Right forelimb (tissue), 1 donor: ENCODE results near the gene FAM120A.

ENCODE experiments used
- DNase-seq: peaks from one replicate; pipeline ENCODE4 v3.0.0-alpha.2; 2018

FAM120A gene

GRCh38 chr9:93565089-93565488 is 113.6 kb downstream of the FAM120A start:
- DNase-seq = no peak

GRCh38 chr9:93566408-93567270 is 115.2 kb downstream of the FAM120A start:
- DNase-seq = peak; percentile 99

- no peak for DNase-seq
Measured at GRCh38 chr9:93567271-93567959, 115.9 kb downstream of the FAM120A start.

- DNase-seq = no peak
Measured at GRCh38 chr9:93568169-93568568, 116.7 kb downstream of the FAM120A start.

GRCh38 chr9:93569621-93570174 is 118.2 kb downstream of the FAM120A start:
- no peak for DNase-seq

GRCh38 chr9:93572221-93572620 is 120.7 kb downstream of the FAM120A start:
- no peak for DNase-seq

- DNase-seq = no peak
Measured at GRCh38 chr9:93572636-93573515, 121.4 kb downstream of the FAM120A start.

- no peak for DNase-seq
Measured at GRCh38 chr9:93573516-93573828, 122.0 kb downstream of the FAM120A start.

GRCh38 chr9:93574091-93574899 is 122.8 kb downstream of the FAM120A start:
- DNase-seq = no peak

GRCh38 chr9:93574900-93575795 is 123.7 kb downstream of the FAM120A start:
- DNase-seq = no peak

GRCh38 chr9:93575796-93576257 is 124.3 kb downstream of the FAM120A start:
- DNase-seq = peak; percentile 71

- DNase-seq = no peak
Measured at GRCh38 chr9:93576258-93577077, 125.0 kb downstream of the FAM120A start, which contains the start of gene PHF2. TSS of gene PHF2 (plus strand) at chr9:93576584. CDS start at chr9:93576774, 190 bp downstream.

- DNase-seq = peak; percentile 67
Measured at GRCh38 chr9:93577078-93577974, 125.8 kb downstream of the FAM120A start.

- DNase-seq = no peak
Measured at GRCh38 chr9:93577975-93578682, 126.6 kb downstream of the FAM120A start.

- no peak for DNase-seq
Measured at GRCh38 chr9:93578844-93579243, 127.4 kb downstream of the FAM120A start.

- DNase-seq = no peak
Measured at GRCh38 chr9:93579711-93580516, 128.4 kb downstream of the FAM120A start.
